GM12878 (cell line): Measurements from ENCODE around the gene COX11. TPM values are rescaled to one million over a fixed set of nuclear protein-coding genes. Genes with fewer than 3 reads are reported as not detected.

Experiments
- ATAC-seq: fragments of 200-7000 bp; cut with Tn5 transposase; 3 replicates; pipeline ENCODE4 v1.9.1; 2020; ENCODE audit warnings: mild to moderate bottlenecking, moderate library complexity
- BruUV-seq: library from RNA; stranded (reverse); fragments of 400-500 nt; replicated peaks from 2 replicates; lab custom pipeline; 2021; lab: Mats Ljungman, UMichigan
- CTCF ChIA-PET: fragments of 300-600 bp; sonication (Branson Sonifier 250); formaldehyde crosslinking; extraction: SDS; loops from one replicate; lab custom pipeline; 2021; ENCODE audit warnings: inconsistent platforms; lab: Yijun Ruan, JAX
- POLR2A ChIA-PET: fragments of 350-600 bp; formaldehyde crosslinking; extraction: SDS; loops from one replicate; lab custom pipeline; 2021; ENCODE audit warnings: inconsistent platforms; lab: Charles Lee
- RAD21 ChIA-PET: fragments of 300-600 bp; sonication (Branson Sonifier 250); formaldehyde crosslinking; loops from one replicate; lab custom pipeline; 2023; ENCODE audit warnings: antibody characterized with exemption; ENCODE audit not compliant: unreplicated experiment; lab: Charles Lee
- SMC1A ChIA-PET: fragments of 300-600 bp; sonication (Branson Sonifier 250); formaldehyde crosslinking; loops from one replicate; lab custom pipeline; 2023; ENCODE audit not compliant: unreplicated experiment, uncharacterized antibody; lab: Charles Lee
- DNase-seq: peaks from one replicate; pipeline ENCODE4 v3.0.0-alpha.2; 2011; ENCODE audit warnings: low read depth, low spot score
- FAIRE-seq: peaks from 3 replicates; lab custom pipeline; 2011; peaks lifted over from hg19 to GRCh38; lab: Jason Lieb, UNC
- H2AFZ ChIP-seq: 2 replicates; pipeline ENCODE4 v1.6.0; 2011; ENCODE audit warnings: low read depth, low read length, control low read depth; ENCODE audit not compliant: control insufficient read depth
- H3K27ac ChIP-seq: 2 replicates; pipeline ENCODE4 v1.5.1; 2011; ENCODE audit warnings: control low read depth; ENCODE audit not compliant: control insufficient read depth, insufficient read depth
- H3K27me3 ChIP-seq, 2 experiments: replicated peaks in 1 of 2; 2 replicates each; pipeline versions ENCODE4 v1.6.0 to v1.6.1; 2011; ENCODE audit warnings: low read length in 1 of 2; ENCODE audit not compliant: control insufficient read depth in 2 of 2, insufficient read depth in 2 of 2
- H3K36me3 ChIP-seq, 2 experiments: 2 replicates each; pipeline ENCODE4 v1.5.1; 2011; ENCODE audit warnings: low read length in 1 of 2; ENCODE audit not compliant: control insufficient read depth in 2 of 2, insufficient read depth in 2 of 2
- H3K4me1 ChIP-seq: 2 replicates; pipeline ENCODE4 v1.6.1; 2011; ENCODE audit warnings: mild to moderate bottlenecking, low read length, moderate library complexity, mixed read lengths; ENCODE audit not compliant: control insufficient read depth, insufficient read depth
- H3K4me2 ChIP-seq: 2 replicates; pipeline ENCODE4 v1.6.0; 2011; ENCODE audit warnings: control low read depth; ENCODE audit not compliant: control insufficient read depth, insufficient read depth
- H3K4me3 ChIP-seq: fragments of 200-600 bp; sonication (generic); 2 replicates; pipeline ENCODE4 v1.5.1; 2016
- H3K79me2 ChIP-seq: 2 replicates; pipeline ENCODE4 v1.6.0; 2011; ENCODE audit warnings: low read length; ENCODE audit not compliant: control insufficient read depth, insufficient read depth
- H3K9ac ChIP-seq: 2 replicates; pipeline ENCODE4 v1.8.0; 2011; ENCODE audit warnings: low read length, control low read depth, mixed read lengths; ENCODE audit not compliant: control insufficient read depth, insufficient read depth
- H3K9me3 ChIP-seq: replicated peaks from 3 replicates; pipeline ENCODE4 v1.5.1; 2011; ENCODE audit warnings: mild to moderate bottlenecking, low read length; ENCODE audit not compliant: control insufficient read depth, insufficient read depth
- H4K20me1 ChIP-seq: 2 replicates; pipeline ENCODE4 v1.6.0; 2011; ENCODE audit not compliant: control insufficient read depth, insufficient read depth
- BACH1 ChIP-seq: fragments of 450-650 bp; IDR thresholded peaks from 2 replicates; pipeline ENCODE4 v1.6.1; 2017; ENCODE audit warnings: mild to moderate bottlenecking, borderline replicate concordance
- BMI1 ChIP-seq: fragments of 450-650 bp; IDR thresholded peaks from 2 replicates; pipeline ENCODE4 v1.6.1; 2016; ENCODE audit warnings: mild to moderate bottlenecking, moderate library complexity, borderline replicate concordance
- BRCA1 ChIP-seq: IDR thresholded peaks from 2 replicates; pipeline ENCODE4 v1.6.1; 2011; ENCODE audit warnings: low read depth, low read length, improper control_type of control experiment
- CHD2 ChIP-seq: IDR thresholded peaks from 2 replicates; pipeline ENCODE4 v1.6.1; 2011; ENCODE audit warnings: low read depth, low read length, improper control_type of control experiment, borderline replicate concordance
- FOXM1 ChIP-seq: IDR thresholded peaks from 2 replicates; pipeline ENCODE4 v1.6.1; 2012; ENCODE audit warnings: low read depth, mild to moderate bottlenecking, inconsistent platforms, low read length, moderate library complexity
- HDGF ChIP-seq: fragments of 450-650 bp; IDR thresholded peaks from 2 replicates; pipeline ENCODE4 v1.6.1; 2016; ENCODE audit warnings: antibody characterized with exemption
- IKZF2 ChIP-seq, 2 experiments: fragments of 450-650 bp; IDR thresholded peaks; 2 replicates each; pipeline ENCODE4 v1.6.1; 2017; ENCODE audit warnings: mild to moderate bottlenecking in 2 of 2, moderate library complexity in 2 of 2
- NFYA ChIP-seq: IDR thresholded peaks from 2 replicates; pipeline ENCODE4 v1.6.1; 2011; ENCODE audit warnings: low read depth, mild to moderate bottlenecking, low read length, improper control_type of control experiment, borderline replicate concordance
- NKRF ChIP-seq: fragments of 450-650 bp; conservative IDR thresholded peaks from 2 replicates; pipeline ENCODE4 v1.6.1; 2017; ENCODE audit warnings: mild to moderate bottlenecking, moderate library complexity
- NRF1 ChIP-seq: conservative IDR thresholded peaks from 2 replicates; pipeline ENCODE4 v1.6.1; 2011; ENCODE audit warnings: mild to moderate bottlenecking, low read depth, low read length, improper control_type of control experiment
- RELB ChIP-seq: fragments of 450-650 bp; IDR thresholded peaks from 2 replicates; pipeline ENCODE4 v1.6.1; 2017; ENCODE audit warnings: low read depth, mild to moderate bottlenecking, moderate library complexity
- REST ChIP-seq: IDR thresholded peaks from 2 replicates; pipeline ENCODE4 v1.6.1; 2012; ENCODE audit warnings: mild to moderate bottlenecking, low read depth, low read length
- ZNF687 ChIP-seq: fragments of 450-650 bp; IDR thresholded peaks from 2 replicates; pipeline ENCODE4 v1.6.1; 2017; ENCODE audit warnings: mild to moderate bottlenecking, moderate library complexity
- WGBS: methylation state at CpG from one replicate; pipeline ENCODE4 v1.1.6; 2016; ENCODE audit warnings: low lambda C conversion rate; ENCODE audit not compliant: insufficient replicate concordance, insufficient coverage; ENCODE audit errors: missing lambda C conversion rate; 5-methylcytosine and 5-hydroxymethylcytosine counted together
- in situ Hi-C: fragments of 300-500 bp; cut with MboI; formaldehyde crosslinking; loops from 9 replicates; pipeline ENCODE4 v1.14.3; 2018; ENCODE audit warnings: mixed read lengths
- intact Hi-C: fragments of 100-400 bp; cut with micrococcal nuclease; formaldehyde crosslinking; loops from one replicate; pipeline ENCODE4 v1.14.2; 2022; ENCODE audit not compliant: unreplicated experiment
- polyA plus RNA-seq, 11 experiments: library from polyadenylated mRNA; depleted of rRNA in 4 of 11; unstranded in 6 of 11; stranded (reverse) in 5 of 11; fragments of >200 nt; fragmentation: Nextera tagmentation in 4 of 11; fragmentation: Illumina TruSeq in 1 of 11; extraction: Ambion mirVana in 4 of 11; extraction: Trizol in 1 of 11; gene quantifications; 1 replicate in 1 of 11; 2 replicates in 10 of 11; pipeline versions ENCODE4 v1.2.1 to v1.2.3, GENCODE V29; 2011 to 2016; ENCODE audit warnings: inconsistent platforms in 2 of 11, missing spikeins in 2 of 11, low read depth in 1 of 11
- total RNA-seq, 4 experiments: library from RNA; depleted of rRNA in 3 of 4; stranded (reverse); fragments of >200 nt in 3 of 4; fragmentation: Illumina TruSeq in 1 of 4; extraction: Trizol in 1 of 4; gene quantifications; 2 replicates each; pipeline versions ENCODE4 v1.2.1 to v1.2.3, GENCODE V29; 2013 to 2021

Gene COX11
- total and polyA plus RNA-seq, 10 of the 15 experiments (the other 5 are each of a cell fraction or from before 2014, with no cell fraction given): 13.8 to 69.4 (median 50.8) TPM

- TF ChIP-seq HDGF (no peak), RELB (peak; percentile 37; the same call in 1 of the 2 replicates), CHD2 (no peak), FOXM1 (no peak), BRCA1 (no peak), BMI1 (no peak), NFYA (no peak), NRF1 (no peak), IKZF2 (IDR thresholded peaks at IDR 0.05) (peak in 1 of 2 experiments; percentile 16; a peak in 2 of 4 replicates), ZNF687 (no peak), REST (no peak), BACH1 (no peak), NKRF (no peak)
- TF ChIP-seq, all 136 proteins: peak for 2
- WGBS: 0% methylated on average over 6 of the region's 6 CpGs
- no peaks in the 10 kb centered on the region; the same call in 2 of the 3 replicates for H3K9me3 ChIP-seq
- ChIA-PET CTCF (no interaction called here), SMC1A (no interaction called here), RAD21 (no interaction called here), POLR2A (no interaction called here)
- H3K9ac ChIP-seq: no peak overlapping the region
- intact Hi-C loops: no loop called here
- no peaks in the 10 kb centered on the region for H3K4me1 ChIP-seq
- H3K79me2 ChIP-seq: no peaks in the 10 kb centered on the region
- in situ Hi-C loops: no loop called here
- no peaks in the 10 kb centered on the region for H3K27me3 ChIP-seq
- no peak overlapping the region; the same call in 1 of the 2 replicates for H3K27ac ChIP-seq
- FAIRE-seq (no peak), ATAC-seq (peak; percentile 62), DNase-seq (no peak)
- H4K20me1 ChIP-seq: no peaks in the 10 kb centered on the region
- no peaks in the 10 kb centered on the region for H3K36me3 ChIP-seq
- BruUV-seq: no TSS peak
- 0 out of 2 replicates have a peak overlapping the region, but pooled peaks have one; percentile 17 for H2AFZ ChIP-seq
- H3K4me3 ChIP-seq: no peak overlapping the region
- no peak overlapping the region for H3K4me2 ChIP-seq
These were observed 47.6 kb downstream of the COX11 start for GRCh38 chr17:54920819-54921218.
